Posterior vena cava (tissue), 2 donors: Measurements from ENCODE around the gene SERTAD2. TPM values are rescaled to one million over a fixed set of nuclear protein-coding genes. Genes with fewer than 3 reads are reported as not detected.

Experiments used
- total RNA-seq, 2 donors: library from RNA; stranded (reverse); fragmentation: NEBNext Ultra II Directional; extraction: Animal tissue kit (Norgen Biotek cat#: 25700); gene quantifications; one replicate each; pipeline ENCODE4 v1.2.1, GENCODE V29; 2021
- donor health status: DM: yes; HTN: yes; CAD: no.
- donor health status: DM: yes; HTN: yes; CAD: no.

SERTAD2 gene
- total RNA-seq, 2 donors from 2014 or later: 17.3 to 21.8 TPM

Other genes starting within 250 kb of the SERTAD2 start
- 10 to 100 TPM; 20.5 to 23.4 TPM for gene LGALSL, start 199.8 kb downstream of the SERTAD2 start, total RNA-seq
- gene AFTPH, start 129.6 kb downstream of the SERTAD2 start, total RNA-seq: 10 to 100 TPM; 18.7 to 27.8 TPM